ENCODE results near the gene OBSCN. TPM values are rescaled to one million over a fixed set of nuclear protein-coding genes. Genes with fewer than 3 reads are reported as not detected.
A peak's percentile ranks its signal among the peaks of the same experiment; 100 is the strongest.

Gene OBSCN
- total RNA-seq, 1 experiment from 2014 or later, result 33.3 TPM

DNA sequence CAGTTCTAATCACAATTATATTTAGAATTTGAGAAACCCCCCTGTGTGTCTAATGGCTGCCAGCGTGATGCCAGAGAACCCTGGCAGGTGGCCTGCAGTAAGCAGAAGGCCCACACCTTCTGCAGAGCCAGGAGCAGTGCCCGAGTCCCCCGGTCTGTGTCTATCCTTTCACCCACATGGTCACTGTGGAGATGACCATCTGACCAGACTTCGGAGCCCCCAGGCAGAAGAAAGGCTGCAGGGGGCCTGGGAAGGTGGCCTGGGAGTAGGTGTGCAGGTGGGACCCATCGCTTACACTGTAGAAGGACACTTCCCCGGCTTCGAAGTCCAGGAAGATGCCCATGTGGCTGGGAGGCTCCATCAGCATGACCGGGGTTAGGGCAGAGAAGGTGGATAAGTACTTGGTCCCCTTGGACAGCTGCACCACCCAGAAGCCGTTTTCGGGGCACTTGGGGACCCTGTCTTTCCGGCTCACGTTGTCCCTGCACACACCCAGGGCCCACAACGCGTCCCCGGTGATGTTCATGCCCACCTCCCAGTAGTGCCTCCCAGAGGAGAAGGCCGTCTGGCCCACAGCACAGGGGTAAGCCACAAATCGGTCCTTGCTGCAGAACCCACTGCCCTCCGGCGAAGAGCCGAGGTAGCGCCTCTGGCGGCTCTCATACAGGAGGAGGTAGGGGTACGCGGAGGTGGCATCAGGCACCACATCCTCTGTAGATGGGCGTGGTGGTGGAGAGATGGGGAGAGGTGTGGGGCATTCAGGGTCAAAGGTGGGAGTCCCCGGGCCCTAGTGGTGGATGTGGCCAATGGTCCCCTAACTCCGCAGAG is 200.4 kb downstream of the OBSCN start:
- peaks cover 15% of the 10 kb centered on the region for H3K23me2 ChIP-seq (ENCODE audit: insufficient read length, low read depth, low read length, poor library complexity, severe bottlenecking)
- Mint-ChIP-seq H3K27me3 (ENCODE audit: low read depth) (peaks cover 4% of the 10 kb centered on the region), H3K4me3 (peak overlapping the region; percentile 92 to 99), H3K9me3 (no peaks in the 10 kb centered on the region), H3K4me1 (peaks cover 17 to 32% of the 10 kb centered on the region in 2 experiments), H3K36me3 (ENCODE audit: insufficient read depth in 1 of 3, low read depth in 3 of 3) (peaks cover 13 to 29% (median 21%) of the 10 kb centered on the region in 3 experiments; a peak in 6 of 7 replicates), H3K27ac (peak overlapping the region in 1 of 3 experiments; percentile 72; a peak in 1 of 7 replicates)
- H3K4me2 ChIP-seq (ENCODE audit: insufficient read depth, insufficient read length, low read length), result peak overlapping the region; percentile 86
- H3K4me1 ChIP-seq (ENCODE audit: insufficient read depth, low read length), result 0 out of 2 replicates have a peak, but pooled peaks cover 5% of the 10 kb centered on the region
- no peak overlapping the region for H4K8ac ChIP-seq (replicated peaks; ENCODE audit: insufficient read length, low read depth, low read length)
- no peak overlapping the region for H4K91ac ChIP-seq (ENCODE audit: insufficient read length, low read depth, low read length)
- H3K27ac ChIP-seq (ENCODE audit: insufficient read length, low read depth, low read length), result no peak overlapping the region
- H3K23ac ChIP-seq (ENCODE audit: insufficient read length, low read depth, low read length), result no peak overlapping the region
- no peak overlapping the region for H4K5ac ChIP-seq (ENCODE audit: insufficient read length, low read depth, low read length)
- H3T11ph ChIP-seq (ENCODE audit: low read length), result no peak overlapping the region
- TF ChIP-seq CTCF (conservative IDR thresholded peaks at IDR 0.05), result no peak
- no peak overlapping the region for H3K9ac ChIP-seq (ENCODE audit: extremely low read depth, insufficient read length, low read length)
- no peak overlapping the region for H3K56ac ChIP-seq (ENCODE audit: insufficient read length, low read depth, low read length)
- H3K4ac ChIP-seq (ENCODE audit: low read depth, low read length), result no peak overlapping the region
- H3K9me3 ChIP-seq (ENCODE audit: control insufficient read depth, low read depth, low read length), result no peaks in the 10 kb centered on the region
- no peak overlapping the region for H2BK20ac ChIP-seq (ENCODE audit: low read depth, low read length, poor library complexity, severe bottlenecking)
- H3K18ac ChIP-seq (ENCODE audit: insufficient read length, low read depth, low read length), result no peak overlapping the region
- peaks cover 16% of the 10 kb centered on the region for H3K79me2 ChIP-seq (ENCODE audit: insufficient read depth, low read length)
- H2BK5ac ChIP-seq (ENCODE audit: insufficient read length, low read length), result no peak overlapping the region
- no peak overlapping the region for H2BK15ac ChIP-seq (ENCODE audit: low read depth, low read length)
- H2BK12ac ChIP-seq (ENCODE audit: insufficient read length, low read depth, low read length), result no peak overlapping the region
- H2AK5ac ChIP-seq (ENCODE audit: insufficient read length, low read length), result no peak overlapping the region
- peaks cover 10% of the 10 kb centered on the region for H3K79me1 ChIP-seq (ENCODE audit: insufficient read depth, low read depth, low read length, poor library complexity, severe bottlenecking)
- H2BK120ac ChIP-seq (ENCODE audit: low read depth, low read length, poor library complexity, severe bottlenecking), result no peak overlapping the region
- DNase-seq, result no peak
- no CpG with 5 or more reads among the region's 27 CpGs for WGBS (ENCODE audit: extremely low coverage, insufficient read length, low lambda C conversion rate)
- no peak overlapping the region for H2AFZ ChIP-seq (ENCODE audit: low read length)
- H4K20me1 ChIP-seq (ENCODE audit: control insufficient read depth, insufficient read depth, insufficient read length), result peaks cover 2% of the 10 kb centered on the region
- H3K27me3 ChIP-seq (ENCODE audit: insufficient read depth, low read length), result peaks cover 4% of the 10 kb centered on the region; the same call in 1 of the 2 replicates
- no peak overlapping the region for H3K14ac ChIP-seq (ENCODE audit: insufficient read depth, low read length)

All from H9 (cell line).